Mammary epithelial cell (primary cell): Measurements from ENCODE around the gene CLEC2A.

Source experiments
- CTCF ChIP-seq, 2 donors: IDR thresholded peaks in 1 of 2; conservative IDR thresholded peaks in 1 of 2; 2 replicates each; pipeline ENCODE4 v1.5.1; 2011 to 2012; ENCODE audit warnings: inconsistent platforms in 2 of 2, low read length in 2 of 2, mild to moderate bottlenecking in 2 of 2, control low read depth in 1 of 2, low read depth in 1 of 2; ENCODE audit not compliant: insufficient read depth in 1 of 2; ENCODE audit errors: extremely low read depth in 1 of 2
- EZH2 ChIP-seq: IDR thresholded peaks from 2 replicates; pipeline ENCODE4 v1.6.1; 2012; ENCODE audit warnings: low read length, inconsistent platforms, borderline replicate concordance

GRCh38 chr12:9944391-9944790 is 12.2 kb upstream of the CLEC2A start:
- TF ChIP-seq EZH2 = no peak
- no peak for TF ChIP-seq CTCF (conservative IDR thresholded peaks at IDR 0.05 in 1 of 2, IDR thresholded peaks at IDR 0.05 in 1 of 2; ENCODE audit: extremely low read depth in 1 of 2, insufficient read depth in 1 of 2, low read depth in 1 of 2, low read length in 2 of 2)
